Panc1 (cell line): ENCODE measurements around the gene GABRA1. TPM values are rescaled to one million over a fixed set of nuclear protein-coding genes. Genes with fewer than 3 reads are reported as not detected.

Experiments
- ATAC-seq: fragments of 200-7000 bp; cut with Tn5 transposase; 2 replicates; pipeline ENCODE4 v1.9.1; 2020; ENCODE audit warnings: mild to moderate bottlenecking, moderate library complexity
- Bru-seq: library from RNA; stranded (reverse); fragments of 400-500 nt; gene quantifications from one replicate; lab custom pipeline; 2021; lab: Mats Ljungman, UMichigan
- BruChase-seq, 2 experiments: library from RNA; stranded (reverse); fragments of 400-500 nt; gene quantifications; one replicate each; lab custom pipeline; 2021; lab: Mats Ljungman, UMichigan
- BruUV-seq: library from RNA; stranded (reverse); fragments of 400-500 nt; replicated peaks from 2 replicates; lab custom pipeline; 2021; lab: Mats Ljungman, UMichigan
- CTCF ChIA-PET: fragments of 300-600 bp; sonication (Branson Sonifier 250); formaldehyde crosslinking; loops from one replicate; lab custom pipeline; 2022; ENCODE audit warnings: antibody characterized with exemption; lab: Charles Lee
- POLR2A ChIA-PET: fragments of 300-600 bp; sonication (Branson Sonifier 250); formaldehyde crosslinking; loops from one replicate; lab custom pipeline; 2022; ENCODE audit warnings: antibody characterized with exemption; lab: Charles Lee
- DNase-seq: peaks from one replicate; pipeline ENCODE4 v3.0.0-alpha.2; 2010; ENCODE audit warnings: low read depth, low spot score
- H3K27ac ChIP-seq: 2 replicates; pipeline ENCODE4 v1.5.1; 2011; ENCODE audit warnings: mild to moderate bottlenecking, low read length, inconsistent platforms
- H3K27me3 ChIP-seq: fragments of 200-500 bp; sonication (Bioruptor generic); 2 replicates; pipeline ENCODE4 v1.6.0; 2014; ENCODE audit warnings: low read length, inconsistent platforms; ENCODE audit not compliant: control insufficient read depth, insufficient read depth
- H3K36me3 ChIP-seq: fragments of 200-500 bp; sonication (Bioruptor generic); 2 replicates; pipeline ENCODE4 v1.5.1; 2014; ENCODE audit warnings: inconsistent platforms, mild to moderate bottlenecking, low read length, moderate library complexity; ENCODE audit not compliant: control insufficient read depth, insufficient read depth
- H3K4me1 ChIP-seq: 2 replicates; pipeline ENCODE4 v1.5.1; 2011; ENCODE audit warnings: inconsistent platforms, mild to moderate bottlenecking, low read length, moderate library complexity; ENCODE audit not compliant: control insufficient read depth, insufficient read depth
- H3K4me3 ChIP-seq, 2 experiments: 2 replicates each; pipeline ENCODE4 v1.5.1; 2011 to 2012; ENCODE audit warnings: low read depth in 2 of 2, low read length in 2 of 2, mild to moderate bottlenecking in 2 of 2, inconsistent platforms in 1 of 2, moderate library complexity in 1 of 2
- H3K9me3 ChIP-seq: fragments of 200-500 bp; sonication (Bioruptor generic); 2 replicates; pipeline ENCODE4 v1.5.1; 2014; ENCODE audit warnings: low read depth, mild to moderate bottlenecking, inconsistent platforms, low read length, moderate library complexity; ENCODE audit not compliant: control insufficient read depth, insufficient read depth
- POLR2AphosphoS5 ChIP-seq: IDR thresholded peaks from 2 replicates; pipeline ENCODE4 v1.6.1; 2012; ENCODE audit warnings: mild to moderate bottlenecking, low read depth, low read length, moderate library complexity
- REST ChIP-seq, 2 experiments: IDR thresholded peaks; 2 replicates each; pipeline ENCODE4 v1.6.1; 2011 to 2012; ENCODE audit warnings: low read depth in 2 of 2, control low read depth in 1 of 2, low read length in 1 of 2, mild to moderate bottlenecking in 1 of 2, moderate library complexity in 1 of 2; ENCODE audit not compliant: insufficient read depth in 1 of 2
- SIN3A ChIP-seq: IDR thresholded peaks from 2 replicates; pipeline ENCODE4 v1.6.1; 2012; ENCODE audit warnings: low read depth, mild to moderate bottlenecking, low read length, moderate library complexity, borderline replicate concordance; ENCODE audit not compliant: insufficient read depth
- TCF7L2 ChIP-seq: IDR thresholded peaks from 2 replicates; pipeline ENCODE4 v1.6.1; 2011; ENCODE audit warnings: mild to moderate bottlenecking, low read depth, low read length, inconsistent platforms
- in situ Hi-C: cut with HindIII; loops from 2 replicates; pipeline ENCODE4 v1.10.0; 2016; ENCODE audit warnings: low sequenced_read_pairs, low pct_unique_long_range_greater_than_20kb
- intact Hi-C: fragments of 100-400 bp; cut with micrococcal nuclease; formaldehyde crosslinking; loops from one replicate; pipeline ENCODE4 v1.10.0; 2022; ENCODE audit not compliant: unreplicated experiment
- long read RNA-seq: library from polyadenylated mRNA; unstranded; transcript quantifications from one replicate; pipeline ENCODE4 v2.0.0, GENCODE V29; 2021; ENCODE audit not compliant: unreplicated experiment
- polyA plus RNA-seq: library from polyadenylated mRNA; unstranded; fragments of >200 nt; gene quantifications from one replicate; pipeline ENCODE4 v1.2.1, GENCODE V29; 2012; ENCODE audit warnings: missing spikeins; ENCODE audit not compliant: insufficient read length
- total RNA-seq: library from RNA; stranded (reverse); gene quantifications from one replicate; pipeline ENCODE4 v1.2.1, GENCODE V29; 2021; ENCODE audit not compliant: unreplicated experiment
- TF ChIP-seq, protein P1 (sequence below): fragments of 450-650 bp; IDR thresholded peaks from 2 replicates; pipeline ENCODE4 v1.5.1; 2017; ENCODE audit warnings: mild to moderate bottlenecking

GABRA1 gene
- total RNA-seq (not detected), Bru-seq, nascent RNA (not detected), BruChase-seq, experiment 1, labeled RNA remaining after a 2-hour chase (not detected), BruChase-seq, experiment 2, labeled RNA remaining after a 6-hour chase (not detected)
- polyA plus RNA-seq, result not detected
- long read RNA-seq, result 0 reads

DNA sequence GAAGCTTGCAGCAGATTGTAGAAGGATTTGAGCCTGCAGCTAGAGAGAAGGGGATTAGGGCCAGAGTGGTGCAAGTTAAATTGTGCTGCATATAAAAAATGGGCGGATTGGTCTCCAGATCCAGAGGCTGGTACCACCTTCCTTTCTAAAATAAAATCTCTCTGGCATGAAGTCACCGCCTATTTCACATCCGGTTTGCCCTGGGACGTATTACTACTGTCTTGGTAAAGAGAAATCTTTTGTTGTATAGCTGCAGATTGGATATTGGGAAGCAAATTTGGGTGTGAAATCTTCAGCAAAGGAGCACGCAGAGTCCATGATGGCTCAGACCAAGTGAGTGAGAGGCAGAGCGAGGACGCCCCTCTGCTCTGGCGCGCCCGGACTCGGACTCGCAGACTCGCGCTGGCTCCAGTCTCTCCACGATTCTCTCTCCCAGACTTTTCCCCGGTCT is at the start of gene GABRA1:
Gene GABRA1 (plus strand): TSS at position 180 of the 451 bp plus-strand sequence. CDS start 2,691 bp downstream, outside the sequence.
- intact Hi-C loops (no loop called here), in situ Hi-C loops (no loop called here)
- TF ChIP-seq TCF7L2 (no peak), REST (IDR thresholded peaks at IDR 0.05; ENCODE audit: insufficient read depth in 1 of 2, low read depth in 2 of 2, low read length in 1 of 2) (no peak), POLR2AphosphoS5 (no peak), SIN3A (no peak)
- TF ChIP-seq, protein P1, sequence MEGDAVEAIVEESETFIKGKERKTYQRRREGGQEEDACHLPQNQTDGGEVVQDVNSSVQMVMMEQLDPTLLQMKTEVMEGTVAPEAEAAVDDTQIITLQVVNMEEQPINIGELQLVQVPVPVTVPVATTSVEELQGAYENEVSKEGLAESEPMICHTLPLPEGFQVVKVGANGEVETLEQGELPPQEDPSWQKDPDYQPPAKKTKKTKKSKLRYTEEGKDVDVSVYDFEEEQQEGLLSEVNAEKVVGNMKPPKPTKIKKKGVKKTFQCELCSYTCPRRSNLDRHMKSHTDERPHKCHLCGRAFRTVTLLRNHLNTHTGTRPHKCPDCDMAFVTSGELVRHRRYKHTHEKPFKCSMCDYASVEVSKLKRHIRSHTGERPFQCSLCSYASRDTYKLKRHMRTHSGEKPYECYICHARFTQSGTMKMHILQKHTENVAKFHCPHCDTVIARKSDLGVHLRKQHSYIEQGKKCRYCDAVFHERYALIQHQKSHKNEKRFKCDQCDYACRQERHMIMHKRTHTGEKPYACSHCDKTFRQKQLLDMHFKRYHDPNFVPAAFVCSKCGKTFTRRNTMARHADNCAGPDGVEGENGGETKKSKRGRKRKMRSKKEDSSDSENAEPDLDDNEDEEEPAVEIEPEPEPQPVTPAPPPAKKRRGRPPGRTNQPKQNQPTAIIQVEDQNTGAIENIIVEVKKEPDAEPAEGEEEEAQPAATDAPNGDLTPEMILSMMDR, result no peak
- CTCF ChIA-PET, result no interaction called here
- DNase-seq (no peak), ATAC-seq (no peak)
- H3K4me1 ChIP-seq, result no peaks in the 10 kb centered on the region
- peaks cover 9% of the 10 kb centered on the region; the same call in 1 of the 2 replicates for H3K27me3 ChIP-seq
- H3K27ac ChIP-seq, result no peak within 1 kb of the TSS
- no peaks in the 10 kb centered on the region for H3K36me3 ChIP-seq
- no peaks in the 10 kb centered on the region for H3K9me3 ChIP-seq
- no TSS peak for BruUV-seq
- peak within 1 kb of the TSS in 1 of 2 experiments; percentile 12; a peak in 1 of 4 replicates for H3K4me3 ChIP-seq
- POLR2A ChIA-PET, result no interaction called here

GRCh38 chr5:161799316-161799715 is 48.6 kb upstream of the GABRA1 start:
- Histone ChIP-seq H3K4me1 (no peaks in the 10 kb centered on the region), H3K4me3 (no peak overlapping the region), H3K27ac (no peak overlapping the region), H3K9me3 (no peaks in the 10 kb centered on the region), H3K27me3 (no peaks in the 10 kb centered on the region; the same call in 1 of the 2 replicates), H3K36me3 (no peaks in the 10 kb centered on the region)
- ChIA-PET POLR2A (no interaction called here), CTCF (no interaction called here)
- in situ Hi-C loops (no loop called here), intact Hi-C loops (no loop called here)
- no TSS peak for BruUV-seq
- TF ChIP-seq TCF7L2, result no peak
- TF ChIP-seq POLR2AphosphoS5, result no peak
- TF ChIP-seq, protein P1, result no peak
- TF ChIP-seq SIN3A, result no peak
- no peak for TF ChIP-seq REST (IDR thresholded peaks at IDR 0.05; ENCODE audit: insufficient read depth in 1 of 2, low read depth in 2 of 2, low read length in 1 of 2)
- DNase-seq (no peak), ATAC-seq (no peak)
